B cell (primary cell): ENCODE data around the gene REM2.

ENCODE experiments used
- CTCF ChIP-seq: fragments of 200-600 bp; IDR thresholded peaks from one replicate; pipeline ENCODE4 v1.8.0; 2022; ENCODE audit warnings: antibody characterized with exemption, mild to moderate bottlenecking
- EZH2 ChIP-seq: IDR thresholded peaks from 2 replicates; pipeline ENCODE4 v1.6.1; 2012; ENCODE audit warnings: borderline replicate concordance, low read depth, mild to moderate bottlenecking, moderate library complexity, low read length; ENCODE audit not compliant: insufficient read depth, poor library complexity, severe bottlenecking

GRCh38 chr14:22932146-22932545 lies 49.1 kb downstream of the REM2 start:
- no peak for TF ChIP-seq CTCF
- no peak for TF ChIP-seq EZH2
